ENCODE measurements around the gene POU2AF1. TPM values are rescaled to one million over a fixed set of nuclear protein-coding genes. Genes with fewer than 3 reads are reported as not detected.

POU2AF1 gene
- total RNA-seq, 4 donors from 2014 or later: 0.17 to 2.1 TPM; not detected in 2

DNA sequence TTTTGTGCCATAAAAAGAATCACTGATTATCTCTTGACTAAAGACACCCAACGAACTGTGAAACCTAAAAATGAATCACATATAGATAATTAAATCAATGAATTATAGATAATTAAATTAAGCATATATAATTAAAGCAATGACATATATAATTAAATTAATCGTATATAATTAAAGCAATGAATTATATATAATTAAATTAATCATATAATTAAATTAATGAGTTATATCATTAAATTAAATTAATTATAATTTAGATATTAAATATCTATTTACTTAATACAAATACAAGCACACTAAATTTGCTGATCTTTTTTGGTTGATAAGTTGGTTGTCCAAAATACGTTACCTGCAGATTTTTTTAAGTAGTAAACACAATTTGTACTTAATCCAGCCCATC is 30.9 kb downstream of the POU2AF1 start:
- TF ChIP-seq, protein P1, sequence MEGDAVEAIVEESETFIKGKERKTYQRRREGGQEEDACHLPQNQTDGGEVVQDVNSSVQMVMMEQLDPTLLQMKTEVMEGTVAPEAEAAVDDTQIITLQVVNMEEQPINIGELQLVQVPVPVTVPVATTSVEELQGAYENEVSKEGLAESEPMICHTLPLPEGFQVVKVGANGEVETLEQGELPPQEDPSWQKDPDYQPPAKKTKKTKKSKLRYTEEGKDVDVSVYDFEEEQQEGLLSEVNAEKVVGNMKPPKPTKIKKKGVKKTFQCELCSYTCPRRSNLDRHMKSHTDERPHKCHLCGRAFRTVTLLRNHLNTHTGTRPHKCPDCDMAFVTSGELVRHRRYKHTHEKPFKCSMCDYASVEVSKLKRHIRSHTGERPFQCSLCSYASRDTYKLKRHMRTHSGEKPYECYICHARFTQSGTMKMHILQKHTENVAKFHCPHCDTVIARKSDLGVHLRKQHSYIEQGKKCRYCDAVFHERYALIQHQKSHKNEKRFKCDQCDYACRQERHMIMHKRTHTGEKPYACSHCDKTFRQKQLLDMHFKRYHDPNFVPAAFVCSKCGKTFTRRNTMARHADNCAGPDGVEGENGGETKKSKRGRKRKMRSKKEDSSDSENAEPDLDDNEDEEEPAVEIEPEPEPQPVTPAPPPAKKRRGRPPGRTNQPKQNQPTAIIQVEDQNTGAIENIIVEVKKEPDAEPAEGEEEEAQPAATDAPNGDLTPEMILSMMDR (IDR thresholded peaks at IDR 0.05; ENCODE audit: low read depth): no peak

- TF ChIP-seq, protein P1 (IDR thresholded peaks at IDR 0.05; ENCODE audit: low read depth): no peak
Observed at GRCh38 chr11:111347723-111348115, 31.4 kb downstream of the POU2AF1 start.

DNA sequence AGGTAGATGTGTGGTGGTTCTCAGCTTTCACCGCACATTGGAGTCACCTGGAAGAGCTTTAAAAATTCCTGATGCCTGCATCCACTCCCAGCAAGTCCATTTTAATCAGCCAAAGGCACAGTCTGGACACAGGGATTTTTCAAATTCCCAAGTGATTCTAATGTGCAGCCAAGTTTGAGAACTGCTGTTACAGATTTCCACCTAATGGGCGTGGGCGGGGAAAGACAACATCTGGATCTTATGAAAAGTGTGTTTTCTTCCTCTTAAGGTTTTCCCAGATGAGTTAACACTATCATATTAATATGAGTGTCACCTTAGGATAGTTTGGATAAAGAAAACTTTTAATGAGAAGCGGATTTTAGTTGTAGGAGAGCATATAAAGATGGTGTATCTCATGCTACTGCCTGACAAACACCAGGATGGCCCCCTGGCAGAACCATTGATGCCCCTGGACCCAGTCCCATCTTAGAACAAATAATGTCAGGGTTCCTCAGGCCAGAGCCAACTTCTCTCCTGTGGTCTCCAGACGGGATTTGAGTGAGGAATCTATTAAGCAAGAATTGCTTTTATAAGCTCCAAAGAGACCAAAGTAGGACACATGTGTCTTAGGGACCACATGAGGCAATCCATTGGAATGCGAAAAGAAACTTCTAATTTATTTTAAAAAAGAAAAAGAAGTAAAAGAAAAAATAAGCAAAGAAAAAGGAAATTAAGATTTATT is 31.9 kb downstream of the POU2AF1 start:
- TF ChIP-seq, protein P1 (IDR thresholded peaks at IDR 0.05; ENCODE audit: low read depth): no peak

DNA sequence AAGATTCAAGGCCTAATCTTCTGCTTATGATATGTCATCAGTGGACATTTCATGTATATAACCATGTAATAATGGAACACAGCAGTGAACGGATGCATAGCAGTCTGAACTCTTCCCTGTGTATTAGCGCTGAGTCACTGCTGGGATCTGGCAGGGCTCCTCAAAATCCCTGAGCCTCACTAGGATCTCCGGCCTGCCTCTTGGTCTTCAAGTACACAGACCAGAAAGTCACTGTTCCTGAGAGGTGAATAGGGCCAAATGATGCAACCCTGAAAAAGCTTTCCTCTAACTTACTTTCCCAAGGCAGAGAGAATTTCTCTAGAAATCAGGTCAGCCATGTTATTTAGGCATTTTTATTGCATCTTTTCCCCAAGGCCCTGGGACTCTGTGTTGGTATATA is 35.0 kb downstream of the POU2AF1 start:
- TF ChIP-seq, protein P1 (IDR thresholded peaks at IDR 0.05; ENCODE audit: low read depth): no peak

GRCh38 chr11:111342329-111342728 is 36.7 kb downstream of the POU2AF1 start:
- TF ChIP-seq, protein P1 (IDR thresholded peaks at IDR 0.05; ENCODE audit: low read depth): no peak

DNA sequence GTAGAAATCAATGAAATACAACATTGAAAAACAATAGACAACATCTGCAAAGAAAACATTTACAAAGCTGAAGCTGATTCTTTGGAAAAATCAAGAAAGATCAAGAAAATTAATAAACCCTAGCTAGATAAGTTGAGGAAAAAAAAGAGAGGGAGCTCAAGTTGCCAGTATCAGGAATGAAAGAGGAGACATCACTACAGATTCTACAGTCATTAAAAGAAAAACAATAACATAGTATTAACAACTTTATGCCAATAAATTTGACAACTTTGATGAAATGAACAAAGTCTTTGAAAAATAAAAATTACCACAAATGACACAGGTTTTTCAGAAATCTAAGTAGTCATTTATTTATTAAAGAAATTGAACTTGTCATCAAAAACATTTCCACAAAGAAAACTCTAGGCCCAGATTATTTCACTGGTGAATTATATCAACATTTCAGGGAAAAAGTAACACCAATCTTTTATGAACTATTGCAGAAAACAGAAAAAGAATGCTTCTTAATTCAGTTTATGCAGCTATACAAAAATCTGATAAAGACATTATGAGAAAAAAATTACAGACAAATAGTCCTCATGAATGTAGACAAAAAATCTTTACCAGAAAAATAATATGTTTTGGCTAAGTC is 39.2 kb downstream of the POU2AF1 start:
- TF ChIP-seq, protein P1 (IDR thresholded peaks at IDR 0.05; ENCODE audit: low read depth): no peak

- TF ChIP-seq, protein P1 (IDR thresholded peaks at IDR 0.05; ENCODE audit: low read depth): no peak
Observed at GRCh38 chr11:111336582-111337256, 42.4 kb downstream of the POU2AF1 start.

Data from subcutaneous adipose tissue (tissue), 4 donors.